Parathyroid adenoma (tissue), 2 donors: ENCODE data around the gene C1orf116.

ENCODE experiments used
- H2AFZ ChIP-seq: fragments of 300-600 bp; sonication (generic); one replicate; pipeline ENCODE4 v1.7.0; 2017; ENCODE audit warnings: antibody characterized with exemption, mild to moderate bottlenecking
- H3K27ac ChIP-seq: fragments of 300-600 bp; sonication (generic); one replicate; pipeline ENCODE4 v1.7.0; 2017
- H3K27me3 ChIP-seq: fragments of 300-600 bp; sonication (generic); one replicate; pipeline ENCODE4 v1.7.0; 2017; ENCODE audit warnings: low read length; ENCODE audit not compliant: control insufficient read depth, insufficient read depth
- H3K36me3 ChIP-seq: fragments of 300-600 bp; sonication (generic); one replicate; pipeline ENCODE4 v1.7.0; 2017; ENCODE audit warnings: low read length; ENCODE audit not compliant: control insufficient read depth, insufficient read depth
- H3K4me1 ChIP-seq: fragments of 300-600 bp; sonication (generic); one replicate; pipeline ENCODE4 v1.7.0; 2017; ENCODE audit warnings: control low read depth
- H3K4me2 ChIP-seq: fragments of 300-600 bp; sonication (generic); one replicate; pipeline ENCODE4 v1.7.0; 2017; ENCODE audit warnings: low read length
- H3K4me3 ChIP-seq: fragments of 300-600 bp; sonication (generic); one replicate; pipeline ENCODE4 v1.7.0; 2017; ENCODE audit warnings: low read depth, low read length
- H3K79me2 ChIP-seq: fragments of 300-600 bp; sonication (generic); one replicate; pipeline ENCODE4 v1.7.0; 2017; ENCODE audit warnings: control low read depth
- H3K9ac ChIP-seq: fragments of 300-600 bp; sonication (generic); one replicate; pipeline ENCODE4 v1.7.0; 2017; ENCODE audit warnings: mild to moderate bottlenecking
- H3K9me3 ChIP-seq: fragments of 300-600 bp; sonication (generic); one replicate; pipeline ENCODE4 v1.7.0; 2017; ENCODE audit warnings: low read length; ENCODE audit not compliant: control insufficient read depth
- CTCF ChIP-seq: fragments of 300-600 bp; sonication (generic); IDR thresholded peaks from one replicate; pipeline ENCODE4 v1.7.0; 2017; ENCODE audit warnings: antibody characterized with exemption, mild to moderate bottlenecking
- donor health status: primary hyperparathyroidism.

C1orf116 gene

DNA sequence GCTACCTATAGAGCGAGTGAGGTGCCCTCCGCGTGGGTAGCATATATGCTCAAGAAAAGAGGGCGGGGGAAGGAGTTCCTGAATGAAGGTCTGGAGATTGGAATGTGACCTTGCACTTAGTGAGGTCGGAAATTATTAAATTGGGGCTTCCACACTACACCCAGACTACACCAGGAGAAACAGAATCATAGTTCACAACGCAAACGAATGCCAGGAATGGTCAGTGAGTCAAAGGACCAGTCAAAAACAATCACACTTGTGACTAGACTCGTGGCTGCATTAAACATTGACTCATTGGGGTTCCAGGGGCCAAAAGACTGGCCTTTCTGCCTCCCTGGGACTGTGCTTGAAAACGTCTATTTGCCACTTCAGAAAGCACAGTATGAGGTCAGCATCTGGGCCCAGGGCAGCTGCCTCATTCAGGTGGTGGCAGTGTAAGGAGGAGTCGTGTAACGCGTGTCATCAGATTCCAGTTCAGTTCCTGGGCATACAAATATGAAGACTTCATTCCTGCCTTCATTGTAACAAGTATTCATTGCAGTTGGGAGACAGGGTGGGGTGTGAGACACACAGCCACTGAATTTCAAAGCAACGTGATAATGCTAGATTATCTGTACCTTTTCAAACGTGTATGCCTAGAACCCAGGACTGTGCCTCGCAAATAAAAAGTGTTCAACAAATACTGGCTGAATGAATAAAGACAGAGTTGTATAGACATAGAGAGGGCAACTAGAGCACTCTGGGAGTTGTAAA lies 18.8 kb upstream of the C1orf116 start, which contains the start of gene YOD1:
TSS of gene YOD1 (minus strand) at position 18 of the 753 bp plus-strand sequence. CDS start 178 bp downstream, outside the sequence.
- peak within 1 kb of the TSS; percentile 95 for H2AFZ ChIP-seq
- H3K79me2 ChIP-seq: no peaks in the 10 kb centered on the region
- H3K4me1 ChIP-seq: no peaks in the 10 kb centered on the region
- H3K27me3 ChIP-seq: no peaks in the 10 kb centered on the region
- H3K27ac ChIP-seq: peak within 1 kb of the TSS; percentile 78
- peak within 1 kb of the TSS; percentile 71 for H3K4me2 ChIP-seq
- no peaks in the 10 kb centered on the region for H3K36me3 ChIP-seq
- peak within 1 kb of the TSS; percentile 46 for H3K9ac ChIP-seq
- H3K4me3 ChIP-seq: peak within 1 kb of the TSS; percentile 72
- no peaks in the 10 kb centered on the region for H3K9me3 ChIP-seq
- TF ChIP-seq CTCF: no peak

DNA sequence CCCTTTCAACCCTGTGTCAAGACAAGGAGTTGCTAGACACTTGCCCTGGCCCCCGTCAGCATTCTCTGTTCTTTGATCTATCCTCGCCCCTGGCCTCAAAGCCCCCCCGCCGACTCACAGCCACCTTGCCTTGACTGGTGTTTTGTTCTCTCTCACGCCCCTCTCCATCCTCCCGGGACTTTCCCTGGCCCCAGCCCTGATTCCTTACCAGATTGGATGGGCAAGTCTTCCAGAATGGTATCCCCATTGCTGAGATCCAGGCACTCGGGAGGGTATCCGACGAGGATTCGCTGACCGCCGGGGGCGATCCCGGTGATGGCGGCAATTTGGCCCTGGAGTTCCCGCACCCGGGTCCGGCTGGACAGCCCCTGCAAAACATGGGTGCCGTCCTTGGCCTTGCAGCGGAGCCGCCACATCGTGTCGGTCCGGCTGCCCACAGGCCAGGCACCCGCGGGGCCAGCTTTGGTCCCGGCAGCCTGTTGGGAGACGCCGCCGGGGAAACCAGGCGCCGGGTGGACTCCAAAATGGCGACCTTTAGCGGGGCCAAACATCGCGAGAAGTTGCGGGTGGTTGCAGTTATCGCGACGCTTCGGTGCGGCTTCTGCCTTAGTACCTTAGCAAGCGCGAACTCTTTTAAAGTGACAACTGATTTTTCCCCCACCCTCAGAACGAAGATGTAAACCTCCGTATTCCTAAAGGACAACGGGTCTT lies 18.1 kb upstream of the C1orf116 start:
- peak overlapping the region; percentile 71 for H3K4me2 ChIP-seq
- H3K27me3 ChIP-seq: no peaks in the 10 kb centered on the region
- H3K4me1 ChIP-seq: no peaks in the 10 kb centered on the region
- peak overlapping the region; percentile 46 for H3K9ac ChIP-seq
- H3K79me2 ChIP-seq: no peaks in the 10 kb centered on the region
- peak overlapping the region; percentile 78 for H3K27ac ChIP-seq
- H2AFZ ChIP-seq: peak overlapping the region; percentile 95
- no peaks in the 10 kb centered on the region for H3K36me3 ChIP-seq
- no peaks in the 10 kb centered on the region for H3K9me3 ChIP-seq
- H3K4me3 ChIP-seq: peak overlapping the region; percentile 57
- TF ChIP-seq CTCF: no peak

DNA sequence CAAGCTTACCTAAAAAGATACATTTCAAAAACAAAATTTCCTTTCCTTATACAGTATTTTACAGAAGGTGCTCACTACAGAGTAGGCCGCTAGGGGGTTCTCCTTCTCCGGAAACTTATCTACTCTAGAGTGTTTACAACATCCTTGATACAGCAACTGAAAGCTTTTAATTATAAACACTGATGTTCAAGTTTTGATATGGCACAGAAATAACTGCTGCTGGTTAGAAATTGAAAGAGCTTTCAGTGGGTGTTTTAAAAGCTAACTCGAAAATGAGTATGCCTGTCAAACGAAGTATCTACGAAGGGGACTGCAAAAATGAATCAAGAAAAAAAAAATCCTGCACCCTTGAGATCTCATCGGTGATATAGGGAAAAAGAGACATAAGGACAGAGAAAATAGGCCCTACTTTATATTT lies 17.4 kb upstream of the C1orf116 start:
- Histone ChIP-seq H3K27me3 (no peaks in the 10 kb centered on the region), H3K9me3 (no peaks in the 10 kb centered on the region), H3K4me2 (peak overlapping the region; percentile 71), H2AFZ (peak overlapping the region; percentile 95), H3K4me1 (no peaks in the 10 kb centered on the region), H3K9ac (no peak overlapping the region), H3K4me3 (peak overlapping the region; percentile 57), H3K36me3 (no peaks in the 10 kb centered on the region), H3K79me2 (no peaks in the 10 kb centered on the region), H3K27ac (no peak overlapping the region)
- TF ChIP-seq CTCF: peak; percentile 61

- Histone ChIP-seq H3K27me3 (no peaks in the 10 kb centered on the region), H3K4me2 (peak overlapping the region; percentile 71), H3K36me3 (no peaks in the 10 kb centered on the region), H3K4me3 (no peak overlapping the region), H3K27ac (no peak overlapping the region), H3K79me2 (no peaks in the 10 kb centered on the region), H3K9ac (no peak overlapping the region), H3K4me1 (no peaks in the 10 kb centered on the region), H2AFZ (no peak overlapping the region), H3K9me3 (no peaks in the 10 kb centered on the region)
- TF ChIP-seq CTCF: no peak
Observed at GRCh38 chr1:207049514-207049913, 17.0 kb upstream of the C1orf116 start.
